Activated CD4-positive, alpha-beta T cell treated with anti-CD3 and anti-CD28 coated beads, Interleukin-2, Interleukin-4, amounts not matched to agents 100 ng/mL and 50 ng/mL, durations not matched to agents 16 hours and 8 hours (primary cell): ENCODE data around the gene ZNF157.
A peak's percentile ranks its signal among the peaks of the same experiment; 100 is the strongest.
"Not testable (repeated sequence)": the region's sequence is repeated elsewhere in the genome, so short reads cannot be mapped to it uniquely, and the experiment has no call there.

Source experiments
- DNase-seq: peaks from one replicate; pipeline ENCODE4 v3.0.0-alpha.2; 2020; ENCODE audit warnings: low spot score

ZNF157 gene

GRCh38 chrX:47370278-47370677 is at the start of gene ZNF157:
Gene ZNF157 (plus strand): TSS chrX:47370578. CDS start chrX:47370669, 91 bp downstream.
- no peak for DNase-seq

GRCh38 chrX:47321386-47321785 is 49.0 kb upstream of the ZNF157 start:
- no peak for DNase-seq

- no peak for DNase-seq
Measured at GRCh38 chrX:47321823-47322371, 48.5 kb upstream of the ZNF157 start.

GRCh38 chrX:47327902-47328301 is 42.5 kb upstream of the ZNF157 start:
- DNase-seq = no peak

GRCh38 chrX:47332729-47333128 is 37.6 kb upstream of the ZNF157 start:
- DNase-seq = not testable (repeated sequence)

GRCh38 chrX:47351706-47352105 is 18.7 kb upstream of the ZNF157 start:
- DNase-seq = no peak

- no peak for DNase-seq
Measured at GRCh38 chrX:47358387-47359065, 11.9 kb upstream of the ZNF157 start.

- DNase-seq = no peak
Measured at GRCh38 chrX:47360423-47361179, 9.8 kb upstream of the ZNF157 start.

GRCh38 chrX:47361538-47362511 is 8.6 kb upstream of the ZNF157 start:
- no peak for DNase-seq

- peak; percentile 63 for DNase-seq
Measured at GRCh38 chrX:47366041-47366722, 4.2 kb upstream of the ZNF157 start.

GRCh38 chrX:47373198-47373597 is 2.8 kb downstream of the ZNF157 start:
- DNase-seq = no peak

GRCh38 chrX:47380268-47380667 is 9.9 kb downstream of the ZNF157 start:
- DNase-seq = peak; percentile 18

- not testable (repeated sequence) for DNase-seq
Measured at GRCh38 chrX:47380837-47381236, 10.5 kb downstream of the ZNF157 start.

GRCh38 chrX:47384502-47384901 is 14.1 kb downstream of the ZNF157 start:
- peak; percentile 74 for DNase-seq

- DNase-seq = no peak
Measured at GRCh38 chrX:47390780-47391179, 20.4 kb downstream of the ZNF157 start.

- no peak for DNase-seq
Measured at GRCh38 chrX:47413179-47413594, 42.8 kb downstream of the ZNF157 start.

GRCh38 chrX:47420265-47420664 is 49.9 kb downstream of the ZNF157 start:
- no peak for DNase-seq

- no peak for DNase-seq
Measured at GRCh38 chrX:47420962-47421361, 50.6 kb downstream of the ZNF157 start.

- no peak for DNase-seq
Measured at GRCh38 chrX:47422444-47422843, 52.1 kb downstream of the ZNF157 start.

- no peak for DNase-seq
Measured at GRCh38 chrX:47430925-47431324, 60.5 kb downstream of the ZNF157 start.

GRCh38 chrX:47446431-47446830 is 76.1 kb downstream of the ZNF157 start:
- no peak for DNase-seq
